ENCODE results near the gene EPHA2.

DNA sequence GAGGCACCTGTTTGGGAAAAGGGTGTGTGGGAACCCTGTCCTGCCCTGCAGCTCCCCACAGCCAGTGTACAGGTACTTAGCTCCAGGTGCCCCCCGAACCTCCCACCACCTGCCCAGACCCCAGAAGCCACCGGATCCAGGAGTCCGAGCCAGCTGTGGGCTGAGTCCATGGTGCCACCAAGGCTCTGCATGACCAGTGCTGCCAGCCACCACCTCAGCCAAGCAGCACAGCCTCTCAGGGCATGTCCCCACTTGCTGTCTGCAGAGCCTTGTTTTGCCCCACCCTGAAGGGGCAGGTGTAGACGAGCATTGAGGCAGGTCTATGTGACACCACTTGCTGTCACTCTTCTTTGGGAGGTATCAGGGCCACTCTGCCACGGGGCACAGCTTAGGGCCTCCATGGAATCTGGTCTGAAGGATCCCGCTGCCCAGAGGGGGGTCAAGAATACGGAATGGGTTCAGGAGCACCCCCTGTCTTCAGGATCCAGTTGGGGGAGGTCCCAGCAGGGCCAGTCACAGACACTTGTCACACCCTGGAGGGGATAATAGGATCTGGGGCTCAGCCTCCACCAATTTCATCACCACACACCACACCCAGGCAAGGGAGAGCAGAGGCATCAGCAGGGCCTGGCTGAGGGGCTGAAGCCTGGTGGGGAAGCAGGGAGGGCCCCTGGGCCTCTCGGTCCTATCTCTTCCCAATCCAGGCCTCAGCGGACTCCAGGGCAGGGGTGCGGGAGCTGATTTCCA, 28.9 kb upstream of the EPHA2 start:
- TF ChIP-seq POLR2AphosphoS5 (IDR thresholded peaks at IDR 0.05; ENCODE audit: low read depth) (no peak), EZH2 (IDR thresholded peaks at IDR 0.05; ENCODE audit: low read depth, unreplicated experiment) (no peak)
- TF ChIP-seq, protein P1, sequence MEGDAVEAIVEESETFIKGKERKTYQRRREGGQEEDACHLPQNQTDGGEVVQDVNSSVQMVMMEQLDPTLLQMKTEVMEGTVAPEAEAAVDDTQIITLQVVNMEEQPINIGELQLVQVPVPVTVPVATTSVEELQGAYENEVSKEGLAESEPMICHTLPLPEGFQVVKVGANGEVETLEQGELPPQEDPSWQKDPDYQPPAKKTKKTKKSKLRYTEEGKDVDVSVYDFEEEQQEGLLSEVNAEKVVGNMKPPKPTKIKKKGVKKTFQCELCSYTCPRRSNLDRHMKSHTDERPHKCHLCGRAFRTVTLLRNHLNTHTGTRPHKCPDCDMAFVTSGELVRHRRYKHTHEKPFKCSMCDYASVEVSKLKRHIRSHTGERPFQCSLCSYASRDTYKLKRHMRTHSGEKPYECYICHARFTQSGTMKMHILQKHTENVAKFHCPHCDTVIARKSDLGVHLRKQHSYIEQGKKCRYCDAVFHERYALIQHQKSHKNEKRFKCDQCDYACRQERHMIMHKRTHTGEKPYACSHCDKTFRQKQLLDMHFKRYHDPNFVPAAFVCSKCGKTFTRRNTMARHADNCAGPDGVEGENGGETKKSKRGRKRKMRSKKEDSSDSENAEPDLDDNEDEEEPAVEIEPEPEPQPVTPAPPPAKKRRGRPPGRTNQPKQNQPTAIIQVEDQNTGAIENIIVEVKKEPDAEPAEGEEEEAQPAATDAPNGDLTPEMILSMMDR (conservative IDR thresholded peaks at IDR 0.05; ENCODE audit: low read depth in 2 of 2) = 0 out of 4 replicates have a peak, but pooled peaks of 1 of the 2 experiments have one; percentile 5

Data from GM23338 (cell line).